HUES64 (cell line): ENCODE results near the gene GOLGA5.
"Not testable (repeated sequence)": the region's sequence is repeated elsewhere in the genome, so short reads cannot be mapped to it uniquely, and the experiment has no call there.

Experiments
- H3K27ac ChIP-seq: 2 replicates; pipeline ENCODE4 v1.7.0; 2013; ENCODE audit warnings: low read depth, low read length, inconsistent platforms
- H3K27me3 ChIP-seq: 2 replicates; pipeline ENCODE4 v1.6.1; 2013; ENCODE audit warnings: mild to moderate bottlenecking, low read length; ENCODE audit not compliant: insufficient read depth
- H3K36me3 ChIP-seq: 2 replicates; pipeline ENCODE4 v1.6.1; 2013; ENCODE audit warnings: mild to moderate bottlenecking, low read length; ENCODE audit not compliant: insufficient read depth
- H3K4me1 ChIP-seq: 2 replicates; pipeline ENCODE4 v1.6.1; 2013; ENCODE audit warnings: mild to moderate bottlenecking, low read length, moderate library complexity; ENCODE audit not compliant: insufficient read depth
- H3K4me3 ChIP-seq: 2 replicates; pipeline ENCODE4 v1.5.1; 2013; ENCODE audit warnings: mild to moderate bottlenecking, low read length, moderate library complexity
- H3K9ac ChIP-seq: 2 replicates; pipeline ENCODE4 v1.6.1; 2013; ENCODE audit warnings: mild to moderate bottlenecking, low read depth, low read length
- H3K9me3 ChIP-seq: 2 replicates; pipeline ENCODE4 v1.6.1; 2013; ENCODE audit warnings: low read depth, low read length; ENCODE audit not compliant: insufficient read depth
- WGBS: fragments of 150-250, 120-280 bp; methylation state at CpG from one replicate; pipeline ENCODE4 v1.1.7; 2013; ENCODE audit warnings: missing lambda C conversion rate; 5-methylcytosine and 5-hydroxymethylcytosine counted together

Gene GOLGA5

DNA sequence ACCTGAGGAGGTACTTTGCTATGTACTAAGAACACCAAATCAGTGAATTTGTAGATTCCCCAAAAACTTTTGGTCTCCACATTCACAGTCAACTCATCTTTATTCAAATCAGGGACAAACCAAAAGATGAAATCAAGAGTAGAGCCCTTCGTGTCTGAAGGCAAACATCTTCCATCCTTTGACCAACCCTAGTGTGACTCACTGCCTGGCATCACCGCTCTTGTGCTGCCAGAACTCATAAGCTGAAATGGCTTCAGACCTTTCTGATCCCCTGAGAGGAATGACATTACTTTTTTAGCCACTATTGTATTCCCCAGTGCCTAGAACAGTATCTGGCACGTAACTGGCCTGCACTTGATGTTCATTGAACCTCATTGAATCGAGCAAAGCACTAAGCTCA lies 50.1 kb downstream of the GOLGA5 start:
- no peak overlapping the region for H3K9ac ChIP-seq
- WGBS, result 84% methylated on average over 4 of the region's 4 CpGs
- H3K36me3 ChIP-seq, result peaks cover 20% of the 10 kb centered on the region
- no peak overlapping the region for H3K27ac ChIP-seq
- no peaks in the 10 kb centered on the region for H3K27me3 ChIP-seq
- H3K4me3 ChIP-seq, result no peak overlapping the region
- no peaks in the 10 kb centered on the region for H3K9me3 ChIP-seq
- H3K4me1 ChIP-seq, result no peaks in the 10 kb centered on the region

DNA sequence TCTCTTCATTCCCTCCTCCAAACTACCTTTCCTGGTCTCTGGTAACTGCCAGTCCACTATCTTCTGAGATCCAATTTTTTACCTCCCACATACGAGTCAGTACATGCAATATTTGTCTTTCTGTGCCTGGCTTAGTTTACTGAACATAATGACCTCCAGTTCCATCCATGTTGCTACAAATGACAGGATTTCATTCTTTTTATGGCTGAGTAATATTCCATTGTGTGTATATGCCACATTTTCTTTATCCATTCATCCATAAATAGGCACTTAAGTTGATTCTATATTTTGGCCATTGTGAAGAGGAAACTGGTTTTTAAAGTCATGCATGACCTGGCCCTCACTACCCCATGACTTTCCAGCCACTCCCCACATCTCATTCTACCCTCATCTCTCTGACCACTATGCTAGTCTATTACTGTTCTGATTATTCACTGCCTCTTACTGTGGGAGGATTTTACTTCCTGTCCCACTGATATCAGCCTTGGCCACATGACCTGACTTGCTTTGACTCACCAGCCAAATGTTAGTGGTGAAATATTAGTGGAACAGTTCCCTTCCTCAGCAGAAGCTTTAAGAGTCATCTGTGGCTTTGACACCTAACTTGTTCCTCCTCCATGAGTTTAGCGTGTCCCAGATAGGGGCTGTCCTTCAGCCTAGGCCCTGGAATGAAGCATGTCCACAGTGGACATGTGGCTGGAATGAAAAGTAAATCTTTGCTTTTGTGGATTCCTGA lies 52.2 kb downstream of the GOLGA5 start:
- Histone ChIP-seq H3K36me3 (0 out of 2 replicates have a peak, but pooled peaks cover under 1% of the 10 kb centered on the region), H3K9ac (no peak overlapping the region), H3K4me1 (no peaks in the 10 kb centered on the region), H3K9me3 (no peaks in the 10 kb centered on the region; the same call in 1 of the 2 replicates), H3K4me3 (no peak overlapping the region), H3K27me3 (no peaks in the 10 kb centered on the region), H3K27ac (no peak overlapping the region)
- 92% methylated on average over 2 of the region's 2 CpGs for WGBS

- 83% methylated on average over 6 of the region's 6 CpGs for WGBS
Measured at GRCh38 chr14:92847278-92847677, 53.2 kb downstream of the GOLGA5 start.

DNA sequence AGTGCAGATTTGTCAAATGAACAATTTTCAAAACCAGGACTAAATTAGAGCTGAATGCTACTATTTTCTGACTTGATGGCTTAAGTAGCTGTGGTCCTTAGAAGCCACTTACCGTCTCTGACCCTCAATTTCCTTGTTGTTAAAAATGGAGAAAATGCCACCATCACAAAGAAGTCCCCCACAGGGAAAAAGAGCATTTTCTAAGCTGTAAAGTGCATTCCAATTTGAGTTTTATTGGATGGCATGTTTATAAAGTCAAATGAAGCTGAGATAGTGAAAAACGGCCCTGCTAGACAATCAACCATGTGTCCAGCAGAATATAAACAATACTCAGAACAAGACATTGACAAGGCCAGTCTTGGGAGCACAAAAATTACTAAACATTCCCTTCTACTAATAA lies 53.6 kb downstream of the GOLGA5 start:
- 88% methylated on average over 2 of the region's 2 CpGs for WGBS
- Histone ChIP-seq H3K4me1 (no peaks in the 10 kb centered on the region), H3K9me3 (peaks cover 5% of the 10 kb centered on the region), H3K4me3 (no peak overlapping the region), H3K27ac (no peak overlapping the region), H3K36me3 (no peaks in the 10 kb centered on the region), H3K9ac (no peak overlapping the region), H3K27me3 (no peaks in the 10 kb centered on the region)

More at GRCh38 chr14:92847278-92847677, 53.2 kb downstream of the GOLGA5 start:
- Histone ChIP-seq H3K4me3 (no peak overlapping the region), H3K27me3 (no peaks in the 10 kb centered on the region), H3K9ac (no peak overlapping the region), H3K27ac (no peak overlapping the region), H3K36me3 (no peaks in the 10 kb centered on the region), H3K9me3 (peaks cover 5% of the 10 kb centered on the region), H3K4me1 (no peaks in the 10 kb centered on the region)

DNA sequence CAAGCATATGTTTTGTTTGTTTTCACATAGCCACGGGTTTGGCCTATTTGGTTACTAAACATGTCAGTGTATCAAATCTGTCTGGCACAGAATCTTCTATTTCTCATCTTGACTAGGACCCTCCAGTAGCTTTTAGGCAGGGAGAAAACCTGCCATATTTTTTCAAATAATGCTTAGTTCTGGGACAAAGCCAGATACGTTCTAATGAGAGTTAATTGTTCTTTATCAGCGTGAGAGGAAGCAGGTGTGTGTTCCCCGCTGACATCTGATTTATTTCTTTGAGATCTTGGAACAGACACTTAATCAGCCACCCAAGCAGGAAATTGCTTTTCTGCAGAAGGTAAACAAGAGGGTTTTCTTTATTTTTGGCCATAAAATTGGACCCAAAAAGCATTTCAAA lies 54.8 kb downstream of the GOLGA5 start:
- H3K4me1 ChIP-seq, result no peaks in the 10 kb centered on the region
- 91% methylated on average over 4 of the region's 4 CpGs for WGBS
- H3K27me3 ChIP-seq, result no peaks in the 10 kb centered on the region
- no peak overlapping the region for H3K9ac ChIP-seq
- H3K27ac ChIP-seq, result no peak overlapping the region
- no peak overlapping the region for H3K4me3 ChIP-seq
- H3K9me3 ChIP-seq, result peaks cover 5% of the 10 kb centered on the region
- H3K36me3 ChIP-seq, result no peaks in the 10 kb centered on the region

DNA sequence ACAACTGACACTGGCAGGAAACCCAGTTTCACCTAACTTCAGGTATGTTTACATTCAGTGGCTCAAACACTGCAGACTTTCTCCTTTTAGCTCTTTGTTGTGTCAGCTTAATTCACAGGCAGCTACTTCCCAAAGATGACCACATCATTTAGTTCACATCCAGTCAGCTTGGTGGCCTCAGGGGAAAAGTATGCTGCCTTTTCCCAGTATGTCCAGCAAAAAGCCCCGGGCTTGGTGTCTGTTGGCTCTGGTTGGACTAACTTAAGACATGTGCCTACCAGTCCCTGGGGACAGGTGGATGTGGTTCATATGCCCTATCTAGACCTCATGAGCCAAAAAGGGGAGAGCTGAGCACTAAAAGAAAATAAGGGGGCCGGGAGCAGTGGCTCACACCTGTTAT lies 56.4 kb downstream of the GOLGA5 start:
- 77% methylated on average over 2 of the region's 2 CpGs for WGBS
- Histone ChIP-seq H3K27ac (no peak overlapping the region), H3K4me3 (no peak overlapping the region), H3K9ac (no peak overlapping the region), H3K27me3 (no peaks in the 10 kb centered on the region), H3K9me3 (peaks cover 5% of the 10 kb centered on the region), H3K36me3 (no peaks in the 10 kb centered on the region), H3K4me1 (no peaks in the 10 kb centered on the region)

DNA sequence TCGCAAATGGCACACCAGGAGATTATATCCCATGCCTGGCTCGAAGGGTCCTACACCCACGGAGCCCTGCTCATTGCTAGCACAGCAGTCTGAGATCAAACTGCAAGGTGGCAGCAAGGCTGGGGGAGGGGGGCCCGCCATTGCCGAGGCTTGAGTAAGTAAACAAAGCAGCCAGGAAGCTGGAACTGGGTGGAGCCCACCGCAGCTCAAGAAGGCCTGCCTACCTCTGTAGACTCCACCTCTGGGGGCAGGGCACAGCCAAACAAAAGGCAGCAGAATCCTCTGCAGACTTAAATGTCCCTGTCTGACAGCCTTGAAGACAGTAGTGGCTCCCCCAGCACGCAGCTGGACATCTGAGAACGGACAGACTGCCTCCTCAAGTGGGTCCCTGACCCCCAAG lies 59.0 kb downstream of the GOLGA5 start:
- not testable (repeated sequence) for H3K4me3 ChIP-seq, H3K4me1 ChIP-seq, H3K9me3 ChIP-seq, H3K9ac ChIP-seq, H3K27me3 ChIP-seq, H3K27ac ChIP-seq, H3K36me3 ChIP-seq
- 83% methylated on average over 8 of the region's 8 CpGs for WGBS

DNA sequence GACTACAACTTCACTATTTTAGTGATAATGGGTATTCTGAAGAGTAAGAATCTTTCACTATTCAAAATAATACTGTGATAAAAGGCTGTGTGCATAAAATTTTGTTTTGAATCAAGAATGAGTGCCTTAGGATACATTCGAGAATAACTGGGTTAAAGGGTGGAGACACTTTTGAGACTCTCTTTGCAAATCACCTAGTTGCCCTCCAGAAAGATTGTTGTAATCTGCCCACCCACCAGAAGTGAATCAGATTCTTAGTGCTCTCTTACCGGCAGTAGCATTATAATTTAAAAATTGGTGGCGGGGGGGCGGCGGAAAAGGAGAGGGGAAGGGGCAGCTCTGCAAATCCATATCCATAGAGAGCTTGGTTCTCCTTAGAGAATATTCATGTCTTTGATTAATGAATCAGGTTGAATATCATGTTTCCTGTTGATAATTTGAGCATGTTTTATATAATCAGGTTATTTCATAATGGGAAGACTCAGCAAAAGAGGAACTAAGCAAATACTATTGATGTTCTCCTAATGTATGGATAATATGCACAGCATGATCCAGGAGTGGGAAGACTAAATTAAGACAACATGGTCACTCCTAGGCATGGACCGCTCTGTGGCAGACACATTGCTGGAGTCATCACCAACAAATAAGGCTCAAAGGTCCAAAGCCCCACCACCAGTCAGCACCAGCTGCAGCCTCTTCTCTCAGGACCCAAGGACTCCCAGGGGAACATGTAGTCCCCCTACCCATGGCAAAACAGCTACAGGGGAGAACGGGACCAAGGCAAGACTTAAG lies 66.1 kb downstream of the GOLGA5 start:
- no peak overlapping the region for H3K4me3 ChIP-seq
- H3K9me3 ChIP-seq, result no peaks in the 10 kb centered on the region
- no peak overlapping the region for H3K27ac ChIP-seq
- no peaks in the 10 kb centered on the region for H3K27me3 ChIP-seq
- no peaks in the 10 kb centered on the region for H3K4me1 ChIP-seq
- WGBS, result 92% methylated on average over 5 of the region's 7 CpGs
- no peaks in the 10 kb centered on the region for H3K36me3 ChIP-seq
- no peak overlapping the region for H3K9ac ChIP-seq

- Histone ChIP-seq H3K27ac (no peak overlapping the region), H3K36me3 (no peaks in the 10 kb centered on the region), H3K4me1 (no peaks in the 10 kb centered on the region), H3K9me3 (no peaks in the 10 kb centered on the region), H3K27me3 (no peaks in the 10 kb centered on the region), H3K9ac (no peak overlapping the region), H3K4me3 (no peak overlapping the region)
- WGBS, result 88% methylated on average over 7 of the region's 7 CpGs
Measured at GRCh38 chr14:92861856-92862745, 68.0 kb downstream of the GOLGA5 start.

- Histone ChIP-seq H3K4me1 (no peaks in the 10 kb centered on the region), H3K9me3 (no peaks in the 10 kb centered on the region), H3K9ac (no peak overlapping the region), H3K36me3 (no peaks in the 10 kb centered on the region), H3K27me3 (no peaks in the 10 kb centered on the region), H3K27ac (no peak overlapping the region), H3K4me3 (no peak overlapping the region)
- 91% methylated on average over 6 of the region's 6 CpGs for WGBS
Measured at GRCh38 chr14:92863286-92864080, 69.4 kb downstream of the GOLGA5 start.
